H9 (cell line): ENCODE results near the gene UGT2A3. TPM values are rescaled to one million over a fixed set of nuclear protein-coding genes. Genes with fewer than 3 reads are reported as not detected.

Experiments used
- DNase-seq: peaks from one replicate; pipeline ENCODE4 v3.0.0-alpha.2; 2017
- H2AFZ ChIP-seq: one replicate; pipeline ENCODE4 v1.6.1; 2013; ENCODE audit warnings: mild to moderate bottlenecking, low read length, control low read depth, moderate library complexity
- H2AK5ac ChIP-seq: 2 replicates; pipeline ENCODE4 v1.6.1; 2013; ENCODE audit warnings: low read length, control low read depth, mixed read lengths; ENCODE audit not compliant: insufficient read length
- H2BK120ac ChIP-seq: one replicate; pipeline ENCODE4 v1.6.1; 2013; ENCODE audit warnings: low read depth, mild to moderate bottlenecking, low read length, control low read depth, inconsistent platforms; ENCODE audit not compliant: poor library complexity, severe bottlenecking
- H2BK12ac ChIP-seq: 2 replicates; pipeline ENCODE4 v1.6.1; 2013; ENCODE audit warnings: low read length, control low read depth, mixed read lengths, low read depth; ENCODE audit not compliant: insufficient read length
- H2BK15ac ChIP-seq: 2 replicates; pipeline ENCODE4 v1.6.1; 2013; ENCODE audit warnings: low read depth, low read length, control low read depth
- H2BK20ac ChIP-seq: one replicate; pipeline ENCODE4 v1.6.1; 2013; ENCODE audit warnings: low read depth, mild to moderate bottlenecking, low read length, control low read depth, inconsistent platforms; ENCODE audit not compliant: poor library complexity, severe bottlenecking
- H2BK5ac ChIP-seq: 2 replicates; pipeline ENCODE4 v1.6.1; 2013; ENCODE audit warnings: low read length, control low read depth, mixed read lengths; ENCODE audit not compliant: insufficient read length
- H3K14ac ChIP-seq: 2 replicates; pipeline ENCODE4 v1.6.1; 2013; ENCODE audit warnings: low read length, control low read depth; ENCODE audit not compliant: insufficient read depth
- H3K18ac ChIP-seq: 2 replicates; pipeline ENCODE4 v1.6.1; 2013; ENCODE audit warnings: low read depth, mild to moderate bottlenecking, mixed read lengths, low read length, control low read depth; ENCODE audit not compliant: insufficient read length
- H3K23ac ChIP-seq: 2 replicates; pipeline ENCODE4 v1.6.1; 2013; ENCODE audit warnings: low read length, control low read depth, mixed read lengths, low read depth; ENCODE audit not compliant: insufficient read length
- H3K23me2 ChIP-seq: 2 replicates; pipeline ENCODE4 v1.6.1; 2013; ENCODE audit warnings: low read depth, mild to moderate bottlenecking, mixed read lengths, low read length, control low read depth; ENCODE audit not compliant: insufficient read length, poor library complexity, severe bottlenecking
- H3K27ac ChIP-seq: 2 replicates; pipeline ENCODE4 v1.5.1; 2013; ENCODE audit warnings: low read length, control low read depth, mixed read lengths, low read depth; ENCODE audit not compliant: insufficient read length
- H3K27me3 ChIP-seq: 2 replicates; pipeline ENCODE4 v1.6.1; 2013; ENCODE audit warnings: low read length, control low read depth, inconsistent platforms; ENCODE audit not compliant: insufficient read depth
- H3K4ac ChIP-seq: 2 replicates; pipeline ENCODE4 v1.6.1; 2013; ENCODE audit warnings: low read depth, mild to moderate bottlenecking, control low read depth, inconsistent platforms, low read length, moderate library complexity
- H3K4me1 ChIP-seq: 2 replicates; pipeline ENCODE4 v1.6.1; 2013; ENCODE audit warnings: low read length, control low read depth, inconsistent platforms; ENCODE audit not compliant: insufficient read depth
- H3K4me2 ChIP-seq: 2 replicates; pipeline ENCODE4 v1.6.1; 2013; ENCODE audit warnings: low read length, control low read depth, mixed read lengths; ENCODE audit not compliant: insufficient read length, insufficient read depth
- H3K56ac ChIP-seq: 2 replicates; pipeline ENCODE4 v1.6.1; 2013; ENCODE audit warnings: low read depth, mild to moderate bottlenecking, mixed read lengths, low read length, control low read depth; ENCODE audit not compliant: insufficient read length
- H3K79me1 ChIP-seq: 2 replicates; pipeline ENCODE4 v1.6.1; 2013; ENCODE audit warnings: low read depth, mild to moderate bottlenecking, moderate library complexity, low read length, control low read depth, inconsistent platforms; ENCODE audit not compliant: insufficient read depth, poor library complexity, severe bottlenecking
- H3K79me2 ChIP-seq: 2 replicates; pipeline ENCODE4 v1.6.1; 2013; ENCODE audit warnings: low read length, control low read depth, inconsistent platforms; ENCODE audit not compliant: insufficient read depth
- H3K9ac ChIP-seq: 2 replicates; pipeline ENCODE4 v1.6.1; 2013; ENCODE audit warnings: low read length, control low read depth, mixed read lengths; ENCODE audit not compliant: insufficient read length; ENCODE audit errors: extremely low read depth
- H3K9me3 ChIP-seq: one replicate; pipeline ENCODE4 v1.6.1; 2013; ENCODE audit warnings: low read depth, low read length, inconsistent platforms; ENCODE audit not compliant: control insufficient read depth
- H3T11ph ChIP-seq: one replicate; pipeline ENCODE4 v1.6.1; 2013; ENCODE audit warnings: mild to moderate bottlenecking, low read length, control low read depth, inconsistent platforms
- H4K20me1 ChIP-seq: one replicate; pipeline ENCODE4 v1.6.1; 2013; ENCODE audit not compliant: control insufficient read depth, insufficient read length, insufficient read depth
- H4K5ac ChIP-seq: 2 replicates; pipeline ENCODE4 v1.6.1; 2013; ENCODE audit warnings: low read depth, mild to moderate bottlenecking, mixed read lengths, low read length, control low read depth; ENCODE audit not compliant: insufficient read length
- H4K8ac ChIP-seq: replicated peaks from 2 replicates; pipeline ENCODE4 v1.6.1; 2013; ENCODE audit warnings: low read length, control low read depth, mixed read lengths, low read depth; ENCODE audit not compliant: insufficient read length
- H4K91ac ChIP-seq: 2 replicates; pipeline ENCODE4 v1.6.1; 2013; ENCODE audit warnings: low read depth, mild to moderate bottlenecking, moderate library complexity, mixed read lengths, low read length, control low read depth; ENCODE audit not compliant: insufficient read length
- H3K27ac Mint-ChIP-seq, 3 experiments: 2 replicates in 2 of 3; 3 replicates in 1 of 3; pipeline ENCODE4 v1.8.0; 2020 to 2021; ENCODE audit warnings: mixed read lengths in 3 of 3, mild to moderate bottlenecking in 1 of 3, moderate library complexity in 1 of 3
- H3K27me3 Mint-ChIP-seq: 2 replicates; pipeline ENCODE4 v1.8.0; 2021; ENCODE audit warnings: low read depth, mild to moderate bottlenecking, moderate library complexity, mixed read lengths
- H3K36me3 Mint-ChIP-seq, 3 experiments: 2 replicates in 2 of 3; 3 replicates in 1 of 3; pipeline ENCODE4 v1.8.0; 2020 to 2021; ENCODE audit warnings: low read depth in 3 of 3, mixed read lengths in 3 of 3; ENCODE audit not compliant: insufficient read depth in 1 of 3
- H3K4me1 Mint-ChIP-seq, 2 experiments: 2 replicates each; pipeline ENCODE4 v1.8.0; 2020; ENCODE audit warnings: mixed read lengths in 2 of 2
- H3K4me3 Mint-ChIP-seq, 2 experiments: 2 replicates in 1 of 2; 3 replicates in 1 of 2; pipeline ENCODE4 v1.8.0; 2020 to 2021; ENCODE audit warnings: mild to moderate bottlenecking in 2 of 2, mixed read lengths in 2 of 2, moderate library complexity in 1 of 2
- H3K9me3 Mint-ChIP-seq, 2 experiments: 2 replicates in 1 of 2; 3 replicates in 1 of 2; pipeline ENCODE4 v1.8.0; 2020; ENCODE audit warnings: mild to moderate bottlenecking in 2 of 2, mixed read lengths in 2 of 2, moderate library complexity in 1 of 2
- CTCF ChIP-seq: fragments of 200-600 bp; sonication (generic); conservative IDR thresholded peaks from 3 replicates; pipeline ENCODE4 v1.8.0; 2021; ENCODE audit warnings: antibody characterized with exemption, mild to moderate bottlenecking
- WGBS: extraction: QIAGEN DNeasy Blood & Tissue Kit; methylation state at CpG from one replicate; pipeline ENCODE4 v1.1.7; 2013; ENCODE audit warnings: missing lambda C conversion rate, low lambda C conversion rate, mixed read lengths; ENCODE audit not compliant: insufficient read length; ENCODE audit errors: extremely low coverage; 5-methylcytosine and 5-hydroxymethylcytosine counted together
- total RNA-seq: library from RNA; stranded (reverse); gene quantifications from 2 replicates; pipeline ENCODE4 v1.2.1, GENCODE V29; 2021

UGT2A3 gene
- total RNA-seq, 1 experiment from 2014 or later: not detected

DNA sequence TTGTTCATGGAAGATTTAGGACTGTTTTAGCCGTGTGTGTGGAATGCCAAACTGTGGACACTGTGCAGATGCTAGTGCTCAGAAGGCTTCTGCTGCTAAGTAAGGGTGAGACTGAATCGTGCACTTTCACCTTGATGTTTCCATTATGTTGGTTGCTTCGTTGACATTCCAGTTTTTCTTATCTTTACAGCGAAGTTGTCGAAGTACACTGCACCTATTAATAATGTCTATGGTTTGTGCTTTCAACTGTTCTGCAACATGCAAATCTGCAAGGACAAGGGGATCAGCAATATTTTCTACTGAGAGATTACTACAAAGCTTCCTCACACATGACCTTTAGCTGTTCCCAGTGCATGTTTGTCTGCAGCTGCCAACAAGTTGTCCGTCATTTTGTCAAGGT, 67.7 kb downstream of the UGT2A3 start:
- no peaks in the 10 kb centered on the region for H3K9me3 ChIP-seq
- H4K91ac ChIP-seq: no peak overlapping the region
- no peak overlapping the region for H3K14ac ChIP-seq
- H3K4ac ChIP-seq: no peak overlapping the region
- WGBS: no CpG with 5 or more reads among the region's 6 CpGs
- H4K5ac ChIP-seq: no peak overlapping the region
- no peak overlapping the region for H3T11ph ChIP-seq
- H3K9ac ChIP-seq: no peak overlapping the region
- Mint-ChIP-seq H3K4me1 (peaks cover 5% of the 10 kb centered on the region in 2 experiments; a peak in 3 of 4 replicates), H3K9me3 (peaks cover 0 to 3% of the 10 kb centered on the region in 2 experiments; a peak in 2 of 5 replicates), H3K36me3 (no peaks in the 10 kb centered on the region; a peak in 1 of 7 replicates), H3K4me3 (no peak overlapping the region), H3K27ac (no peak overlapping the region), H3K27me3 (no peaks in the 10 kb centered on the region)
- no peak overlapping the region for H3K56ac ChIP-seq
- H2BK12ac ChIP-seq: no peak overlapping the region
- no peaks in the 10 kb centered on the region for H3K23me2 ChIP-seq
- no peak for DNase-seq
- H4K8ac ChIP-seq: no peak overlapping the region
- H3K79me2 ChIP-seq: no peaks in the 10 kb centered on the region
- no peak overlapping the region for H3K27ac ChIP-seq
- no peaks in the 10 kb centered on the region for H4K20me1 ChIP-seq
- no peak overlapping the region for H3K18ac ChIP-seq
- no peak overlapping the region for H2AFZ ChIP-seq
- no peak overlapping the region for H2BK5ac ChIP-seq
- no peak overlapping the region for H2BK20ac ChIP-seq
- TF ChIP-seq CTCF: no peak
- H3K4me1 ChIP-seq: no peaks in the 10 kb centered on the region
- no peak overlapping the region; the same call in 1 of the 2 replicates for H2BK15ac ChIP-seq
- no peaks in the 10 kb centered on the region for H3K27me3 ChIP-seq
- no peak overlapping the region for H3K4me2 ChIP-seq
- H2AK5ac ChIP-seq: no peak overlapping the region
- no peaks in the 10 kb centered on the region for H3K79me1 ChIP-seq
- H2BK120ac ChIP-seq: no peak overlapping the region
- no peak overlapping the region for H3K23ac ChIP-seq

Other genes with a start within 250 kb of the UGT2A3 start
- gene UGT2B10, start 135.8 kb downstream of the UGT2A3 start, total RNA-seq: not detected in 2 replicates
- gene UGT2B7, start 144.7 kb upstream of the UGT2A3 start, total RNA-seq: not detected in 2 replicates